Stimulated activated CD8-positive, alpha-beta memory T cell treated with anti-CD3 and anti-CD28 coated beads, Interleukin-12 subunit alpha, Interleukin-12 subunit beta, amount 100 ng/mL, for 24 hours (primary cell): ENCODE results near the gene STIM2.

Experiments used
- DNase-seq: peaks from one replicate; pipeline ENCODE4 v3.0.0-alpha.2; 2020; ENCODE audit errors: extremely low read depth

Gene STIM2

DNA sequence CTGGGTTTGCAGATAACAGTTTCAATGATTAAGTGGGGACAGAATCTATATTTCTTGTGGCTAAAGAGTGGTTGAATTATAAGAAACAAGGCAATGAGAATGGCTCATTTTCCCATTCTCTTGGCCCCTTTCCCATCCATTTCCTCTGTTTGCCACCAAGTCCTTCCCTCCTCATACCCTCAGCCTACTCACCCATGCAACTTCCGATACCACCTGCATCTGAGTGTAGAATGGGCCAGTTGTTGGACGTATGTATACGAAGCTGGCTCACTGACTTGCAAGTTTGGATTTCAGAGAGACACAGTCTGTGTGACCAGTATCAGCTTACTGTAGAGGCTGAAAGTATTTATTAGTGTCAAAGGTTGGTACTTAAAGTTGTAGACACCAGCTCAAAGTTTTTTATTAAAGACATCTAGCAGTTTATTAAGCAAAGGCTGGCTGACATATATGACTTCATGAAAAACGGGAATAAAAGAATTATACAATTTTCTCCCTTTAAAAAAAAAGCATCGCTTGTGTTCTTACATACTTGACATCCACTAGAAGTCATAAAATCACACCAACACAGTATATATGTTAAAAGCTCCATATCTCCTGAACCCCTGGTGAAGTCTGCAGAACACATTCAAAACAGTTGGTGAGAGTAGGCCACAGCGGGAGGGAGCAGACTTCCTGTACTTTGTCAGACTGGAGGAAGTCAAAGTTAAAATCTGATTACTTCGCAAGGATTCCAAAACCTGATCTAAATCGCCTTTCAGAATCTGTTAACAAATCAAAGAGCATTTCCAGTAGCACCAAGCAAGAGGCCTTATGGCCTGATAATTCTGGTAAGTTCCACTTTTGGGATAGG is 22.4 kb upstream of the STIM2 start:
- DNase-seq, result no peak

DNA sequence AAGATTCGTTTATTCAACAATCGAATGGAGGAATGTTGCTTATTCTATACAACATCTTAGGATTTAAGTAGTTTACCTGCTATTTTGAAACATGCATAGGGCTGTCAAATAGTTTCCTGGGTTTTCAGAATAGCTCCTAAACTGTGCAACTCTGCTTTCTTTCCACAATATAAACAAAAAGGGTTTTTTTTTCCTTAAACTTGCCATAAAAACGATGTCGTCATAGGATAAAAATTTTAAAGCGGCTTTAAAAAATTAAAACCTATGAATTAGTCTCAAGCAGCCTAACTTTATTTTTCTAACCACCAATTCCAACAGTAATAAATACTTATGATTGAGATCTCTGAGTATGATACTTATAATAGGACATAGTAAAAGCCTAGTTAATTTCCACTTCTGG is 21.6 kb upstream of the STIM2 start:
- DNase-seq, result no peak

DNA sequence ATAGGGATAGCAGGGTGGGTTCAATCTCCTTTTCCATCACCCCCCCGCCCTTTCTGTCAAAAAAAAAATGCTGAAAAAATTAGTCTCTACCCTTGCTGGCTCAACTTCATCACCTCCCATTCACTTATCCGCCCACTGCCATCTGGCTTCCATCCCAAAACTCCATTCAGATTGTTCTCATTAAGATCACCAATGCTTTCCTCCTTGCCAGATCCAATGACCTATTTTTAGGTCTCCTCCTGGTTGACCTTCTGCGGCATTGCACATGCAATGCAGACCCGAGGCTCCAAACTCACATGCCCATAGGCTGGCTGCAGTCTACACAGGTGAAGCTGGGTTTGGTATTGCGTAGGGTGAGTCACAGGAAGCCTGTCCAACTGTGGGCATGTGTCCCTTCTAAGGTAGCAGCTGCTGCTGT is 21.1 kb upstream of the STIM2 start:
- no peak for DNase-seq

DNA sequence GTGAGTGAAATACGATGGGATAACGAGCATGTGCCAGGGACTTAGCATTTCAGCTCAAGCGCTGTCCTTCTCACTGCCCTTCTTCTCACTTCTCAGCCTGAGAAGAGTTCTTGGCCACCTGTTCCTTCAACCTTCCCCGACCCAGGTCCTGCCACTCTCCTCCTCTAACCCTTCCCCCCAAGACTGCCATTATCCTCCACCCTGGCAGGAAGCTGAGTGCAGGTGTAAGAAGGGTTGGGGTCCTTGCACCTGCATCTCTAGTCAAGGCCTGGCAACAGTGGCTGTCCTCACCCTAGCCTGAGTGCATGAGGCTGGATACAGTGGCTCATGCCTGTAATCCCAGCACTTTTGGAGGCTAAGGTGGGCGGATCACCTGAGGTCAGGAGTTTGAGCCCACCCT is 19.9 kb upstream of the STIM2 start:
- DNase-seq, result no peak

DNA sequence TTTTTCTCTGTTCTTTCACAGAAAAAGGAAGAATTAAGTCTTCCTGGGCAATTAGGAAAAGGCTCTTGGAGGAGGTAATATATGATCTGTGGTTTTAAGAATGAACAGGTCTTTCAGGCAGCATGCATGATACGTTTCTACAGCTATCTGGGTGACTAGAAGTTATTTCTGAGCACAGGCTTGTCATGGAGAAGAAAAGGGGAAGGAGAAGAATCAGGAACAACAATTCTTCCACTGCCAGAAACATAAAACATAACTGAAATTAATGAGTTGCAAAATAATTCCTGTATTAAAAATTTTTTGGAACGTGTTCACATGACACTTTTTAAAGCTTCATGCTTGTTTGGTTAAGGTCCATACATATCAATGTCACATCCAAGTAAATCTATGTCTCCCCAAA is 17.7 kb upstream of the STIM2 start:
- DNase-seq, result no peak

DNA sequence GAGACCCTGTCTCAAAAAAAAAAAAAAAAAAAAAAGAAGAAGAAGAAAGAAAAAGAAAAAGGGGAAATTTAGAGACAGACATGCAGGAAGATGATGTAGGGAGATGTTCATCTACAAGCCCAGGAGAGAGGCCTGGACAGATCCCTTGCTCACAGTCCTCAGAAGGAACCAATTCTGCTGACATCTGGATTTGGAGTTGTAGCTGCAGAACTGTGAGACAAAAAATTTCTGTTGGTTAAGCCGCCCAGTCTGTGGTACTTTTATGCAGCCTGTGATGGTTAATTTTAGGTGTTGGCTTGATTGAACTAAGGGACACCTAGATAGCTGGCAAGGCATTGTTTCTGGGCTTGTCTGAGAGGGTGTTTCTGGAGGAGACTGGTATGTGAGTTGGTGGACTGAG is 10.1 kb upstream of the STIM2 start:
- no peak for DNase-seq

DNA sequence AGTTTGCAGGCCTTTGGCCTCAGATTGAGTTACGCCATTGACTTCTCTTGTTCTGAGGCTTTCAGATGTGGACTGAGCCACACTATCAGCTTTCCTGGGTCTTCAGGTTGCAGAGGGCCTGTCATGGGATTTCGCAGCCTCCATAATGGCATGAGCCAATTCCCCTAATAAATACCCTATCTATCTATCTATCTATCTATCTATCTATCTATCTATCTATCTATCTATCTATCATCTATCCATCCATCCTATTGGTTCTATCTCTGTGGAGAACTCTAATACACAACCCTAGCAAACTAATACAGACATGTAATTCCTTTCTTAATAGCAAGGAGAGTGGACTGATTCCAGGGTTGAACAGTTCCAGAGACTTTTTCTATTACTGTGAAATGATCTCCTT is 9.5 kb upstream of the STIM2 start:
- no peak for DNase-seq

DNA sequence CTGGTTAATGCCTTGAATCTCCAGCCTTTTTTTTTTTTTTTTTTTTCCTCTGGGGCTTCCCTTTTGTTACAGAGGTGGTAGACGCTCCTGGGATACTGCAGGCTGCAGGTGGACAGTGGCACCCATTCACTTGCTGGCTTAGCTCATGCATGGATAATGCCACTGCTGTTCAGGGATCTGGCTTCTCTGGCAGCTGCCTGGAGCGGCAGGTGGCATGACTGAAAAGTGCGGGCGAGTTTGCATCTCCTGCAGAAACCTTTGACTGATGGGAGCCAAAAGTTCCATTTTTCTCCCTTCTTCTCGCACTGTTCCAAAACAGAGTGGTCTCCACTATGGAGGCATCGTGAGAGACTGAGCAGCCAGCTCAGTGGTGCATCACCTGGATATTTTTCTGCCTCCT is 5.9 kb upstream of the STIM2 start:
- no peak for DNase-seq

DNA sequence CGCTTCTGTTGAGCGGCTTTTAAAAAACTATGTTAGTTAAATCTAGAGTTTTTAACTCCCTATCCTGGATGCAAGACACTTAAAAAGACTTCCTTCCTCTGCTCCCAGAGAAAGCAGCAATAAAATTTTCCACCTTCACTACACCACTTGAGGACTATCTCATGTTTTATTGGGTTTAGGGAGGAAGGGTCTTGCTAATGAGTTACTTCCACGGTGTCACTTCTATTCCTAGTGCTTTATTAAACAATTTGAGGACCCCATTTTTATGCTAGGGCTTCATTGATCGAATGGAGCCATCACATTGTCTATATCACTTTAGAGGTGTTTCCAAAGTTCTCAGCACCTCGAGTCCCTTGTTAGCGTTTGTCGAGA is 3.7 kb upstream of the STIM2 start:
- DNase-seq, result no peak

DNA sequence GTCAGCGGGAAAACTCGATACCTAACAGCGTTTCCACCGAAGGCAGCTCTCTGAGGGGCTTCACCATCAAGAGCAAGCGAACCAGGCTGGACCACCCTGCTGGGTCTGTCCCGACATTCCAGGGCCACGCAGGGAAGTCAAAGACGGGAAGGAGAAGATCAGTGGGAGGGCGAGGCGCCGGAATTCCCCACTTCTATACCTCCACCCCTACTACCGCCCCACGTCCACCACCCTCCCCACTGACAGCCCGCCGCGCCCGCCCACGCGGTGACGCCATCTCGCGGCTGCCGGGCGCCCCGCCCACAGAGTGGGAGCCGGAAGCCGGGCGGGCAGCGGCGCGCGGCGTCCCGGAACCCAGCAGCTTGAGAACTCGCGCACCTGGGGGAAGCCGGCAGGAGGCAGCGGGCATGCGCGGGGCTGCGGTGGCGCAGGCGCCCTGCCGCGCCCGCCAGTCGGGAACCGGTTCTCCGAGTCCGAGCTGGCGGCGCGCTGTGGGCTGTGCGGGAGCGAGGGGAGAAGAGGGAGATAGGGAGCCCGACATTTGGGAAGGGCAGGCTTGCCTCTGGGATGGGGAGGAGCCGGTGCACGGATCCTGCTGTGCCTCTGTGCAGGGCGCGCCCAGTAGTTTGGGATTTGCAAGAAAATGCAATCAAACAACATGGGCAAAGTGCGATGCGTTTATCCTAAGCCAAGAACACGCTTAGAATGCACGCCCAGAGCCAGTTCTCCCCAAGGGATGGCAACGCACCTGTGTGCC is 3.2 kb upstream of the STIM2 start:
- peak; percentile 82 for DNase-seq

DNA sequence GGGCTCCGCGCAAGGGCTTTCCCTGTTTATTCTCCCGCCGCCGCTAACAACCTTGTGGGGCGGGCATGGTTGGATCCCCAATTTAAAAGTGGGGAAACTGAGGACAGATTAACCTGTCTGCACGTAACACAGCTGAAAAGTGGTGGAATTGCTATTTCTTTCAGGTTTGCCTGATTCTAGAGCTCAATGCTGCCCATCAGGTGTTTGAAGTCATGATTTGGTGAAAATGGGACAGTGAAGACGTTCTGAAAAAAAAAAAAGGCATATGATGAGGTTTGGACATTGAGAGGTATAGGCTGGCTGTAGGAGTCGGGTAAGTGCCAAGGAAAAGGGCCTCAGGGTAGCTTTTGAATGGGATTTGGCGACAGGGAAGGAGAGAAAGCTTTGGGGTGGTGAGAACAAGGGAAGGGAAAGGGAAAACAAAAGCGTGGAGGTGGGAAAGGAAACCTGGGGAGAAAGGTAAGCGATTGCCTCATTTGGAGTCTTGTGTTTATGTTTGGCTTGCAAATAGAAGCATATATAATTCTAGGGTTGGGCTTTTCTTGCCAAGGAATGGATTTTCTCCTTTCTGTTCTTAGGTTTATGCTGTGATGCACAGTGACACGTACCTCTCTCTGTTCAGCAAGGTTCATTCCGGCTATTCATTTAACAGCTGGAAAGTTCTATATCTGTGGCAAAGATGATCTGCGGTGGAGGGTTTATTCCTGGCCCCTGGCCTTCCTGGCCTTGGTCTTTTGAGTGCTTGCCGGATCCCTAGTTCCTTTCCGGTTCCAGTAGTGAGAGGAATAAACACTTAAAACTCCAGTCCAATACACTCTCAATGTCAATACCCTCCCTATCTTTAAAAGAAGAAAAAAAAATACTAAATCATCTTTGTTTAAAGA is 2.4 kb upstream of the STIM2 start:
- DNase-seq, result no peak

DNA sequence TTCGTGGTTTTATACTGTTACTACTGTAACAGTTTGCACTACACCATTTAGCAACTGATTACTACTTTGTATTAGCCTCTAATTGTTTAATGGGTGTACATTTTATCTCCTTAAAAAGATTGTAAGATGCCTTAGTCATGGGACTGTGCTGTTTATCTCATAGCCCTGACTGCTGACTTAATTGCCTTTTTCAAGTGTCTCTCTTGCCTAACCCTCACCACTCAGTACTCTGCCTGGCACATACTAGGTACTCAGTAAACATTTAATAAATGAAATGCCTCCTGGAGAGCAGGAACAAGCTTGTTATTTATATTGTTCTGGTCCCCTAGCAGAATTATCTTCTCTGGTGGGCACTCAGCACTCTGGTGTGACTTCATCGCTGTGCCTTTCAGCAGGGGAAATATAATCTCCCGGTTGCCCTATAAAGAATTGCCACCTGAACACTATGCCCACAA is 1.7 kb upstream of the STIM2 start:
- no peak for DNase-seq

DNA sequence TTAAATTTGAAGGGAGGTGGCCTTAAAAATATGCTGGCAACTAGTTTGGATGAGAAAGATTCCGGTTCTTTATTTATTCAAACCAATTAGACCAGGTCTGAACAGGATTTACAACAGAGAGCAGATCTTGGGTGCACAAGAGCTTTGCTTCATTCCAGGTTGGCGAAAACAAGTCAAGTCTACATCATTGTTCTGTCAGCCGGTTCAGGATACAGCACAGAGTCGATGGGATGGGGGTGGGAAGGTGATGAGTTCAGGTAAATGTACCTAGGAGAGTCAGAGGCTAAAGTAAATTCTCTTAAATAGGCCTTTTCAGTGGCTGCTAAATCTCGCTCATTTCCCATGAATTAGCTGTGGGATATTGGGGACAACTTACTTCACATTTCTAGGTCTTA is 882 bp upstream of the STIM2 start:
- DNase-seq, result no peak

DNA sequence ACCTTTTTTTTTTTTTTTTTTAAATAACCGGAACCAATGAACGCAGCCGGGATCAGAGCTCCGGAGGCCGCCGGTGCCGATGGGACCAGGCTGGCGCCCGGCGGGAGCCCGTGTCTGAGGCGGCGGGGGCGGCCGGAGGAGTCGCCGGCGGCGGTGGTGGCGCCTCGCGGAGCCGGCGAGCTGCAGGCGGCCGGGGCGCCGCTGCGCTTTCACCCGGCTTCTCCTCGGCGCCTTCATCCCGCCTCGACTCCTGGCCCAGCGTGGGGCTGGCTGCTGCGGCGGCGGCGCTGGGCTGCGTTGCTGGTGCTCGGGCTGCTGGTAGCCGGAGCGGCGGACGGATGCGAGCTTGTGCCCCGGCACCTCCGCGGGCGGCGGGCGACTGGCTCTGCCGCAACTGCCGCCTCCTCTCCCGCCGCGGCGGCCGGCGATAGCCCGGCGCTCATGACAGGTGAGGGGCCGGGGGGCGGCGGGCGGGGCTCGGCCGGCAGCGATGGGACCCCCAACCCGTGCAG is 337 bp downstream of the STIM2 start:
- DNase-seq, result peak; percentile 17

DNA sequence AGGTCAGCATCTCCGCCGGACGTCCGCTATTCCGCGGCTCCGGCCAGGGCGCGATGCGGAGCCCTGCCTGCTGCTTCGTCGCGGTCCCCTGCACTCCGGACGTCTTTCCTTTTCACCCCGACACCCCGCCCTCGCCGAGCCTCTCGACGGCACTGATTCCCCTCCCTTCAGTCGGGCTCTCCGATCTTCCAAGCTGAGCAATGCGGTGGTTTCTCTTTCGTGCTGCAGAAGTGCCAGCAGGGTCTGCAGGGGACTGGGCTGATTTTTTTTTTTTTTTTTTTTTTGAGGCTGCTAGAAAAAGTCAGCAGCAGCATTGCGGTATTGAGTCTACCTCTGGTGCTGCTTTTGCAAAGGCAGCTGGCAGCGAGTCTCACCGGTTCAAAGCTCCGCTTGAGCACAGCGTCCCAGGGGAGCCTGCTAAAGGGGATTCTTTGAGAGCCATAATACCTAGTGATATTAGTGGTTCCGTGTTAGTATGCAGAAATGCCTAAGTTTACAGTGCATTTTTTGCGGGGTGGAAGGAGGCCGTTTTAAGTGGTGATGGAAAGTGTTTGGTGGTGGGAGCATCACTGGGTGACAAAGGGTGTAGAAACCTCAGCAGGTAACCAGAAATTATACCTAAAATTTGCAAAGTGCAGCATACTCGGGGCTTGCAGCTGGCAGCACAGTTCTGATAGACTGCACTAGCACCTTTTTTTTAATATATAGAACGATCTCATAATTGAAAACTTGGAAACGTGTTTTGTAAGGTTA is 969 bp downstream of the STIM2 start:
- DNase-seq, result peak; percentile 53

DNA sequence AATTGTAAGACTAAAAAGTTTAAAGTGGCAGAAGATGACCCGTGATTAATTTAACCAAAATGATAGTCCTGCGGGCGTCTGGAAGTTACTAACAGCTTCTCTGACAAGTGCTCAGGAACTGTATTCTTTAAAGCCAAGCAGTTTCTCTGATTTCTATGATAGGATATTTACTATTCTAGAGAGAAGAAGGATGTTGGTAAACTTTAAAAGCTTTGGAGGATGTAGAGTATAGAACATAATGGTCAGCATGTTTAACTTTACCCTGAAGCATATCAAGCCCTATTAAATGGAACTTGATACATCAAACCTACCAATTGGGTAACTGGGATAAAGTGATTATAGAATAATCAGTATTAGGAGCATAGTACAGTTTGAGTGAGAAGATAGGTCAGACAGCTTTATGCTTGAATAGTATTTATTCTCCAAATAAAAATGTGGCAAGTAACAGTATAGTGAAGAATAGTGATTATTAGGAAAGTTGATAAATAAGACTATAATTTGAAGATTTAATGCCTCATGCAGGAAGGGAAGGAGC is 1.8 kb downstream of the STIM2 start:
- DNase-seq, result no peak

DNA sequence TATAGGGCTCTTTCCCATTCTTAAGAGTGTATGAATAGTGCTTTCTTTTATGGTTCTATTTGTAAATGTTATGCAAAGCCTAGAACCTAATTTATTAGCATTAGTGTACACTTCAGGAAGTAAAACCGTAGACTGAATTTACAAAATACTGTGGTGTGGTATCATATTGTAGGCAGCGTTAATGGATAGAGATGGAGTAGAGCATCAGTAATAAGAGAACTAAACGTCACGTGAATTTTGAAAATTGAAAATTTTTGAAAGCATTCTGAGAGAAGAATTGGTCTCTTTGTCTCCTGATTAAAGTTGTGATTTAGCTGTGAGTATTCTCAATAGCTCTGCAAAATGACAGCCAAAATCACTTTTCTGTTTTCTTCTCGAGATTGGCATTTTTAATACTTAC is 2.9 kb downstream of the STIM2 start:
- DNase-seq, result no peak

DNA sequence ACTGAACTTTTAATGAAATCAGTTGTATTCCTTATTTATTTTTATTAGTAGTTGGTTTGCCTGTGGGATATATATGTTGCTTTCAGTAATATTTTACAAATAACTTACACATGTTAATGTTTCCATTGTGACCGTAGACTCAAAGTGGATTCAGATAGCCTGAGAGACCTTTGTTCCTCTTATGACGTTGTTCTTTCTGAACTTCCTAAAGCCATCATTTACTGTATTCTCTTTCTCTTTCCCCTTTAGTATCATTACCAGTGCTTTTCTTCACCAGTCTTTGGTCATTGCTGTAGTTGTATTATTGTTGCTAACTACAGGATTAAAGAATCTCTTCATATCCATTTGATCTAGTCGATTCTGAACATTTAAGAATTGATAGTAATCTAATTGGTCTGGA is 4.3 kb downstream of the STIM2 start:
- no peak for DNase-seq

DNA sequence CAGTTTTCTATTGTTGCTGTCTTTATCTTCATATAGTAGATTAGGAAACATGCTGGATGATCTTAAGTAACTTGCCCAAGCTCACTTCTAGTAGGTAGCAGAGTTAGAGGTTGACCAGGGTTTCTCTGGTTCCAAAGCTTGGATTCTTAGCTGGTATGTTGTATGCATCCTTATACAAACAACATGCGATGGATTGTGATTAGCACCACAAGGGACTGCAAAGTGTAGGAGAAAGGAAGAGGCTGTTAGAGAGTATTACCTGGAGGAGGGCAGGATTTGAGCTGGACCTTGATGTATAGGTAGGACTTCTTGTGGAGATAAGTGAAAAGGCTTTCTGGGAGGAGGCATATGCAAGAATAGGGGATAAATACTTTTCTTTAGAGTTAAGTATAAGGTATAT is 5.6 kb downstream of the STIM2 start:
- no peak for DNase-seq

DNA sequence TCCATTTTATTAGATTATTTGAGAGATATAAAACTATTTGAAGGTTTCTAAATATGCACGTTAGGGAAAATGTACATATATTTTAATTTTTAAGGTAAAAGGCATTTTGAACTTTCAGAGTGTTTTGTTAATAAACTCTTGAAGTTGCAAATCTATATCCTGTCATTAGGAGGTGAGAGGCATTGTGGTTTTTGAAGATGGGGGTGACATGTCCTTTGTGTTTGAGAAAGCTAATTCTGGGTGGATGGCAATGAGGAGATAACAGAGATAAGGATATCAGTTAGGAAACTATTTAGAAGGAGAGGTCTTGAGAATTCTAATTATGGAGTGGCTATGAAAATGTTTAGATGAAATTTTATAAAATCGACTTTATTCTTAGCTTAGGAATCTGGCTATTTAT is 6.1 kb downstream of the STIM2 start:
- DNase-seq, result no peak
